Measurements from ENCODE around the gene TSC22D3.
A peak's percentile ranks its signal among the peaks of the same experiment; 100 is the strongest.

DNA sequence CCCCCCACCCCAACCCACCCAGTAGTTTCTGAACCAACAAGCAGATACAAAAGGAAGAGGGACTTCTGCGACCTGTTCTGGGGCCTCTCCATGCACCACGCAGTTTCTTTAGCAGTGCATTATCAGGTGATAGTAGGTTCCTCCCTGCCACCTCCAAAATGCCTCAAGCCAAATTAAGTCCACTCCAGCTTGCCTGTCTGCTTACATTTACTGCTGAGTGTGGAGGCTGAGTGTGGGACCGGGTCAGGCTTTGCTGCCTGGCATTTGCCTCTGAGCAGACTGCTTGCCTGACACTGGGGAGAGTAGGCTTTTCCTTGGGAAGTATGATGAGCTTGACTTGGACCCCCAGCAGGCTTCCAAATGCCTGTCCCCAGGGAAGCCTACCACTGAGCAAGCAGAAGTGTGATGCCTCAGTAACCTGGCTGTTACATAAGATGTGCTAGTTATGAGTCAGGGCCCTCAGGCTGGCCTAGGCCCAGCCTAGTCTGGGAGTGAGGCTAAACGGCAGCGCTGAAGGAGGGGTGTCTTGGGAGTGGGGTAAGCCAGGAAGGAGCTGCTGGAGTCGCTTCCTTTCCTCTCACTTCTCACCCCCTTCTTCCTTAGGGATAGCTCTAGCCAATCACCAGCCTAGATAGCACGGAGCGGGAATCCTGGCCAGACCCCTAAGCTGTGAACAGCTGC lies 9.0 kb downstream of the TSC22D3 start:
- TF ChIP-seq POLR2A (IDR thresholded peaks at IDR 0.05) (no peak), POLR2AphosphoS5 (IDR thresholded peaks at IDR 0.05) (peak in 1 of 4 donors; percentile 15)
